ENCODE data around the gene HS3ST4.

The HS3ST4 gene

DNA sequence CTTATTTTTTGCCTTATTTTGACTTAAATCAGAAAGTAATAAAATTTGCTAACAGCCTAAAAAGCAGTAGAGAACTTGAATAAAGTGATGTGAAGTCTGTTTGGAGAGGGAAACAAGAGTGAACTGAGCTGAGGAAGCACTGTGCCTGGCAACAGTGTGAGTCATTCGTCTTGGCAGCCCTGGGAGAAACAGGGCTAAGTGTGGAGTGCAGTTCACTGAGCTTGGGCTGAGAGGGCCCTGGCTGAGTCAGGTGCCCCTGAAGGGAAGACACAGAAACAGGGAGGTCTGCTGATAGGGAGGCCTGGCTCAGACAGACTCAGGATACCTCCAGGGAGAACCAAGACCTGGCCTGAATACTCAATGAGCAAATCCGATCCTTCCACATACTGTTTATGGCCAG is 132.1 kb downstream of the HS3ST4 start:
- no peak for DNase-seq (ENCODE audit: low read depth, low spot score)

DNA sequence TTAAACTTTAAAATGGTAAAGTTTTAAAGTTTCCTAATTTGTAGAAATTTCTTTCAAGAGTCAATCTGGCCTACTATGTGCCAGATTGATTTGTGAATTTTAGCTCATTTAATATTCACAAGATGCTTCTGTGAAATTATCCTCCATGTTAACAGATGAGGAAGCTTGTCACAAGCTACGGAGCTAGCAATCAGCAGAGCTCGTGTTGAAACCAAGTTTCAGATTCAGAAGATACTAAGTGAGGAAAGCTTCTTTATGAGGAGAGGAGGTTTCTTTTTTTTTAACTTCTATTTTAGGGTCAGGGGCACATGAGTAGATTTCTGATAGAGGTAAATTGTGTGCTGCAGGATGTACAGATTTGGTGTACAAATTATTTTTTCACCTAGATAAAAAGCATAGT is 135.9 kb downstream of the HS3ST4 start:
- no peak for DNase-seq (ENCODE audit: low read depth, low spot score)

DNA sequence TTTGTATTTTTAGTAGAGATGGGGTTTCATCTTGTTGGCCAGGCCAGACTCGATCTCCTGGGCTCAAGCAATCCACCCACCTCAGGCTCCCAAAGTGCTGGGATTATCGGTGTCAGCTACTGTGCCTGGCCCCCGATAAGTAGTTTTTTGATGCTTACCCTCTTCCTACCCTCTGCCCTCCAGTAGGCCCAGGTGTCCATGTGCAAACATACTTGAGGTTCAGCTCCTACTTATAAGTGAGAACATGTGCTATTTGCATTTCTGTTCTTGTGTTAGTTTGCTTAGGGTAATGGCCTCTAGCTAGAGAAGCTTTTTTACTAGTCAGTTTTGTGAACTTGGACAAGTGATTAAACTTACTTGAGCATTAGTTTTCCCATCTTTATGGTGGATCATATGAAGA is 136.8 kb downstream of the HS3ST4 start:
- no peak for DNase-seq (ENCODE audit: low read depth, low spot score)

DNA sequence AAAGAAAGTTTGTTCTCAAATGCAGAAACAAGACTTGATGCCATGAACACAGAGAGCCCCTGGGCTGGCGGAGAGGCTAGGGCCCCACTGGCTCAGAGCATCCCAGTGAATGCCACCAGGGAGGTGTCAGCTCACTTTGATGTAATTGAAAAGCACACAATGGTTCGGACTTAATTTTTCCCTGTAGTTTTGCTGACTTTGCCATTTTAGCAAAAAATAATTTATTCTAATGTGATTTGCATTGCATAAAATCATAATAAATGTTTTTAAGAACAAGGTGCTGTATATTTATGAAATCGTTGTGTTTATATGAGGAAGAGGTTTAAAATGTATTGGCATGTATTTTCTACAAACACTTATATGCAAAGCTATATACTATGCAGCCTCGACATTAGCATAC is 140.5 kb downstream of the HS3ST4 start:
- no peak for DNase-seq (ENCODE audit: low read depth, low spot score)

DNA sequence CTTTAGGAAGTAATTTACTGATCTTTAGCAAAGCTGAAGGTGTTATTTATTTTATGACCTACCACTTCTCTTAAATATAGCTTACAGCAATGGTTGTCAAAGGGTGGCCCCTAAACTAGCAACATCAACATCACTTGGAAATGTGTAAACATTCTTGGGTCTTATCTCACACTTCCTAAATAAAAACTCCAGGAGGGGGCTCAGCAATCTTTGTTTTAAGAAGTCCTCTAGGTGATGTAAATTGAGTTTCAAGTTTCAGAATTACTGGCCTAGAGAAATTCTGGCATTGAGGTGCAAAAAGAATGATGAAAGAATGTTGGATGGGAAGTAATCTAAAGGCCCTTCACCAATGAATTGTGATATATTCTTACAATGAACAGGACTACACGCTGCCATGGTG is 142.3 kb downstream of the HS3ST4 start:
- no peak for DNase-seq (ENCODE audit: low read depth, low spot score)

DNA sequence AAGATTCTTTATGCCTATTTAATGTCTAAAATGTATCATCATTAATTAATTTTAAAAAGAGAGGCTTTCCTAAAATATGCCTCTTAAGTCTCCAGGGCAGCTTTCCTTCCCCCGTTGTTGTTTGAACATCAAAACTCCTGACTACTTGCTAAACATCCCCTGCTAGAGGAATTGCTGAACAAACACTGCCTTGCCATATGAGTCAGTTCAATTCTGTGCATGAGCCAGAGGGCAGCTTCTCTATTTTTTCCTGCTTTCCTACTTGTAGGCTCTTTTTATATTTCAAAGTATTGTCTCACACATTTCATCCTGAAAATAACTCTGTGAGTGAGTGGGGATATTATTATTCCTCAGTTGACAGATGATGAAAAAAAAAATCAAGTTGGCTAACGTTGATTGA is 143.4 kb downstream of the HS3ST4 start:
- no peak for DNase-seq (ENCODE audit: low read depth, low spot score)

DNA sequence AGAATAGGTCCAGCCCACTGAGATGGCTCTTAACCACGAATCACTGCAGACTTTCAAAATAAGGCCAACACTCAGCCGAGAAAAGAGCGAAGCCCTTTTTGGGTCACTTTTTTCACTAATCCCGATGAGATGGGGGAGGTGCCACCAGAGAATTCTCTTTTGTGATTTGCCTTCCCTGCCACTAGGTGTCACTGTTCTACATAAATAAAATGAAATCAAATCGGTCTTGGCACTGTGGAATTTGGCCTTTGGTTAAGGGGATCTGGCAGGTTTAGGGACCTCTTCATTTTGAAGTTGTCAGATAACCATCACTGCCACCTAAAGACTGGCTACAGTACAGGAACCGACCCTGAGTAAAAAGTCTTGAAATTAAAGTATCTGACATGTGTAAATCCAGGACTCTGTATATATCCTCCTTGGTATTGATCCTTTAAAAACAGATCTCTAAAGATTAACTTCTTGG is 147.0 kb downstream of the HS3ST4 start:
- DNase-seq (ENCODE audit: low read depth, low spot score) = no peak

DNA sequence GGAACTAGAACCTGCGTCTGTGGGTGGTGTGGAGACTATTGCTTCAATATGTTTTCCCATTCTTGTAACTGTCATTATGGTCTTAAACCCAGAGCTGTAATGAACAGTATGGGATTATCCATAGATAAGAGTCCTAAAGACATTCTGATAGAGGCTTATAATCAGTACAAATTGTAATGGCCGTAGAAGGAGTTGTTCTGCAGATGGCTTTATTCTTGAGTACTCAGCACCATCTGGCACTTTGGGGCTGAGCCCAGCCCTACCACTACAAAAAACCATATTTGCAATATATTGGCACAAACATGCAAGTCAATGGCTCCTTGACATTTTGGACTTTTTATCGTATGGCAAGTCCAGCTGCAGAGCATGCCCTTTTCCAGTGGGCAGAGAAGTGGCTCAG is 150.0 kb downstream of the HS3ST4 start:
- no peak for DNase-seq (ENCODE audit: low read depth, low spot score)

DNA sequence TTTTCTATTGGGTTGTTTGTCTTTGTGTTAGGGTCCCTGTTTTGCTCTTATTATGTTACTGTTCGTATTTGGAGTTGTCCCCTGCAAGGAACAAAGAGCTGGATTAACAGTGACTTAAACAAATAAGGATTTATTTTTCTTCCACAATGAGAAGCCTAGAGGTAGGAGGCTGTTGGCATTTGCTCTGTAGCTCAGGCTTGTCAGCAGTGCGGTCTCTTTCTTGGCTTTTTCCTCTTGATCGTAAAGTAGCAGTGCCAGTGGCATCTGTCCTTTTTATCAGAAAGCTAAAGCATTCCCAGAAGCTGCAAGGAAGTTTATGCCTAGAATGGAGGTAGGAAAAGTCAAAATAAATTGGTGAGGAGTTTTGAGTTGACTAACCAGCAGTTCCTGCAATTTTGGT is 154.1 kb downstream of the HS3ST4 start:
- DNase-seq (ENCODE audit: low read depth, low spot score) = no peak

DNA sequence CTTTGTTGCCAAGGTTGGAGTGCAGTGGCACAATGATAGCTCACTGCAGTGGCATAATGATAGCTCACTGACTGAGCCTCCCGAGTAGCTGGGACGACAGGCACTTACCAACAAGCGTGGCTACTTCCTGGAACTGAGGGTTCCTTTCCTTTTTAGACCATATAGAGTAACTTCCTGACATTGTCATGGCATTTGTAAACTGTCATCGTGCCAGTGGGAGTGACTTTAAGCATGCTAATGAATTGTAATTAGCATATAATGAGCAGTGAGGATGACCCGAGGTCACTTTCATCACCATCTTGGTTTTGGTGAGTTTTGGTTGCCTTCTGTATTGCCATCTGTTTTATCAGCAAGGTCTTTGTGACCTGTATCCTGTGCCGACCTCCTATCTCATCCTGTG is 162.4 kb downstream of the HS3ST4 start:
- no peak for DNase-seq (ENCODE audit: low read depth, low spot score)

DNA sequence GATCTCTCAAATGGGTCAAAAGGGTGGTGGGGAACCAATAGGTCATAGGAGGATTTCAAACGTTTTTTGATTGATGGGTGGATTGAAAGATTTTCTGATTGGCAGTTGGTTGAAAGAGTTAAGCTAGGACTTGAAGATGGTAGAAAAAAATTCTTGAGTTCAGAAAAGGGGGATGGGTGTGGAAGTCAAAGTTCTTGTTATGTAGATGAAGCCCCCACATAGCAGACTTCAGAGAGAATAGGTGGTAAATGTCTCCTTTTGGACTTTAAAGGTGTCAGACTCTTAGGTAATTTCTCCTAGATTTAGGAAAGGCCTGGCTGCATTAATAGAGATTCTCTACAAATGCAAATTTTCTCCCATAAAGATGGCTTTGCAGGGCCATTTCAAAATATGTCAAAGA is 163.3 kb downstream of the HS3ST4 start:
- no peak for DNase-seq (ENCODE audit: low read depth, low spot score)

DNA sequence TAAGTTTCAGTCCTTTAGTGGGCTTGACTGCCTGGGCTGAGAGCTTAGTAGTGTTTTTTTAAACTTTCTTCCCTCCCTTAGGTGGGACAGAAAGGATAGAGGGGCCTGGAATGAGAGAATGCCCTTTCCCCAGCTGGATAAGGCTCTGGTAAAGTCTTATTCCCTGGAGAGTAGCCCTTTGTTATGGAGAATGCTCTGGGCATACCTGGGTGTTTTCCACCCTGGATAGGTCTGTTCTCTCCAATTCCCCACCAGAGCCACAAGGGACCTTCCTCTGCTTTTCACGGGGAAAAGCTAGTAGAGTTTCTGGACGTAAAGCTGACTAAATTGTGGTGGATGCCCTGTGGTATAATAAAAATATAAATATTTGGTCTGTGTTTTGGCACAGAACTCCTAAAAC is 164.1 kb downstream of the HS3ST4 start:
- no peak for DNase-seq (ENCODE audit: low read depth, low spot score)

DNA sequence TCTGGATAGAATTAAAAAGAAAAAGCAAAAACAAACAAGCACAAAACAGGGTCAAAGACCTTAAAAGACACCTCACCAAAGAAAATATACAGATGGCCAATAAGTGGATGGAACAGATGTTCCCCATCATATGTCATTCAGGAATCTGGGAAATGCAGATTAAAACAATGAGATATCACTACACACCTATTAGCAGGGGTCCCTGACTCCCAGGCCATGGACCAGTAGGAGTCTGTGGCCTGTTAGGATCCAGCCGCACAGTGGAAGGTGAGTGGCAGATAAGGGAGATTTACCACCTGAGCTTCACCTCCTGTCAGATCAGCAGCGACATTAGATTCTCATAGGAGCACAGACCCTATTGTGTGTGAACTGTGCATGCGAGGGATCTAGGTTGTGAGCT is 167.9 kb downstream of the HS3ST4 start:
- DNase-seq (ENCODE audit: low read depth, low spot score) = no peak

DNA sequence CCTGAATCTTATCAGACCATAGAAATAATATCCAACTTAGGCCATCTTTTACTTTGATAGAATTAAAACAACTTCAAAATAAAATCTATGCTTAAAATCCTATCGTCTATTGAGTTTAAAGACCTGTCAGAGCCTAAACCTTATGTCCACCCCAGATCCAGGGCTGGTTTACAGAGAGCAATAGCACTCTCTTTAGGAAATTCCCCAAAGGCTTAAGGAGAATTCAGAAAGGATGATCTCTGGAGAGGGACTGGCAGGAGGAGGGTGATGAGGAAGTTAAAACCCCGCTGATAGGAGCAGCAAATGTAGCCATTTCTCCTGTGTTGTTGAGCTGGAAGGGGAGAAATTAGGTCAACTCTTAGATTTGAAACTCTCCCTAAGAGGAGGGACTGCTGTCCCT is 175.3 kb downstream of the HS3ST4 start:
- no peak for DNase-seq (ENCODE audit: low read depth, low spot score)

DNA sequence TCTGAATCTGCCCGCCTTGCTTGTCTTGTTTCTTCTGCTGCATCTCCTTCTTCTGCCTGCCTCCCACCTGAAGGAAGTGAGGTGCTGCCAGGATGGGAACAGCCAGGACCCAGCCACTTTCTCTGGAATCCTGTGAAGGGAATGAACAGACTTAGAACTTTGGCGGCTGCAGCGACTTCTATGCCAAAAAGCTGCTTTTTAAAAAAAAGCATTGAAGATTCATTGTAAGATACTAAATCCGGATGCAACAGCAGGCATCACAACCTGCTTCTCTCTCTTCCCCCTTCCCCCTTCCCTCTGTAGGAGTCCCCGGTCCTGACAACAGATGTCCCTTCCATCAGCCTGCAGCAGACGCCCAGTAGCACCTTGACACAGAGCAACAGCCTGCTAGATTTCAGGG is 176.3 kb downstream of the HS3ST4 start:
- DNase-seq (ENCODE audit: low read depth, low spot score) = no peak

DNA sequence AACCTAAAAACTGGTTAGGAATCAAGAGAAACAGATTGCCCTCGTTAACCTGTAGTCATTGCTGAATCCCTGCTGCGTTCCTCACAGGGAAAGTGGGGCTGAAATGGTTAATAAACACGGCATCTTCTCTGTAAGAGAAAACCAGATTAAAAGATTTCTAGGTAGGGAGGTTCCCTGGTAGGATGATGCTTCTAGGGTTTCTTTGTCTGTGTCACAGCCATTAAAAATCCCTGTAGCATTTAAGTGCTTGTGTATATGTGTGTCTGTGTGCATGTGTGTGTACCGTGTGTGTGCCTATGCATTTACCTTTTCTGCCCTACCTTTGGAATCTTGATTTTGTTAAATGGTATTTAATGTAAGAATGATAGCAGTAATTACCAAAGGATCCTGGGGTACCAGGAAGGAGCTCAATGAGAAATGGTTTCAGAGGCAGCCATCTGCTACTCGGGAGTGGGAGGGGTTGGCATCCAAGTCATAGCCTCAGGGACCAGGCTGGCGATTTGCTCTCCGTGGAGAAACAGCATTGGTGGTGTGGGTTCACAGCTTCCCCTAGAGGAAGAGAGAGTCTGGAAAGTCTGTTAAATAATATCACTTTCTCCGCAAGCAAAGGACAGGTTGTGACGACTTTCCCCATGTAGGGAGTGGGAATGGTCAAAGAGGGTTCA is 177.1 kb downstream of the HS3ST4 start:
- no peak for DNase-seq (ENCODE audit: low read depth, low spot score)

DNA sequence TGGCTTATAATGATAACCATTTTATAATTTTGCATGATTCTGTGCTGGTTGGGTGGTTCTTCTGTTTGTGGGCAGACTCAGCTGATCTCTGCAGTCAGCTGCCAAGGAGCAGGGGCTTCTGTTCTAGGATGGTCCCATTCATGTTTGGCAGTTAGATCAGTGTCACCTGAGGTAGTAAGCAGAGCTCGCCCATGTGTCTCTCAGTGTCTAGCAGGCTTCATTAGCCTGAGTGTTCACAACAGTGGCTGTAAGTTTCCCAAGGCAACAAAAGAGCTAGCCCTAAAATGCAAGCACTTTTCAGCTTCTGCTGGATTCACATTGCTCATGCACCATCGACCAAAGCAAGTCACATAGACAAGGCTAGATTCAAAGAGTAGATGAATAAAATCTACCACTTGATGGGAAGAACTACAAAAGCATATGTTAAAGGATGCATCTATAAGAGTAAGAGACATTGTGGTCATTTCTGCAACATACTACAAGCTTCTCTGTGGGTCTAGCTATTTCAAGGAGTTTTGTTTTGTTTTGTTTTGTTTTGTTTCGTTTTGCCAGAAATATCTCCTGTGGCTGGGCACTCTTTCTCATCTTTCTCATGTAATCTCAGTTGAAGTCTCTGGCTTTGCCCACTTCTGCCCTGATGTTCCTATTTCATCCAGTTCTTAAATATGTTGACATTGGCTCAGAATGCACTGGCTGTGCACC is 180.8 kb downstream of the HS3ST4 start:
- no peak for DNase-seq (ENCODE audit: low read depth, low spot score)

DNA sequence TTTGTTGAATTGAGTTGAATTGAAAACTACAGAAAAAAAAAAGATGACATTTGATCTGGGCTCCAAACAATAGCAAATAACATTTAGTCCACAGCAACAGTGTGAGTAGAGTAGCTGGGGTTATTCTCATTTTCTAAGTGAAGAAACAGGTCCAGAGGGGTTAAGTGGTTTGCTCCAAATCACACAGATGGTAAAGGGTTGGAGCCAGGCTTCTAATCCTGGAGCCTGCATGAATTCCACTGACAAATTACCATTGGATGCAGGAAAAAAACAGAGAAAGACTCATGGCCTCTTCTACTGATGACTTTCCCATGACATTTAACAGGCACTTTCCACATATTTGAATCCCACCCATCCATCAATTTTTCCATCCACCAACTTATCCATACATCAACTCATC is 182.4 kb downstream of the HS3ST4 start:
- DNase-seq (ENCODE audit: low read depth, low spot score) = no peak

DNA sequence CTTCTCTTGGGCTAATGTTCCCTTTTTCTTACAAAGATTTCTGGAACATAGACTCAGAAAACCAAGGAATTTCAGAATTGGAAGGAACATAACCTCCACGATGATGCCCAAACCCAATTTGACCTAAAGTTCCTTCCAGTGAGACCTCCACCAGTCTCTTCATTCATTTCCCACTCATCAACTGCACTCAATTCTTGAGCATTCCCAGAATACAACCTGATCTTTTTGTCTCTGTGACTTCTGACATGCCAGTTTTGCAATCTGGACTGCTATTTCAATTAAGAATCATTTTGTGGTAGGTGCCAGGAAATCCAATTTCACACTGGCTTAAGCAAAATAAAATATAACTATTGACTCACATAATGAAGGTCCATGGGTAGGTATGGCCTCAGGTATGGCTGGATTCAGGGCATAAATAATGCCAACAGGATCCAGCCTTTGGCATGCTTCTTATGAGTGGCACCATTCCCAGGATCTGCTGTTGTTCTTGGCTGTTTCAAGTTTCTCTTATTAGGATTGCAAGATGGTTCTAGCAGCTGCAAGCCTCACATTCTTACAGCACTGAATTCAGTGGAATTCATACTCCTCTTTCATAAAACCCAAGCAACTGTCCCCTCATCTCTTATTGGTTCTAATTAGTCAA is 184.3 kb downstream of the HS3ST4 start:
- no peak for DNase-seq (ENCODE audit: low read depth, low spot score)

DNA sequence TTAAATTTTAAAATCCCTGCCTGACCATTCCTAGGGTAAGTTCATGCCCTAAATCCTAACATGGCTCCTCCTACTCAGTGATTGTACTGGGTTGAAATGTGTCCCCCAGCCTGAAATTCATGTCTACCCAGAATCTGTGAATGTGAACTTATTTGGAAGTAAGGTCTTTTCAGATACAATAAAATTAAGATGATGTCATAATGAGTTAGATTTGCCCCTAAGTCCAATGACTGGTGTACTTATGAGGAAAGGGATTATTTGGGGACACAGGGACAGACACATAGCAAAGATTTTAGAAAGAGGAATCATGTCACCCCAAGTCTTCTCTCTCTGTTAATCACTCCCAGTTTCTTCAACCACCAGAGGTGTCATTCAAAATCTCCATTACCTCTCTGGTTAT is 185.3 kb downstream of the HS3ST4 start:
- no peak for DNase-seq (ENCODE audit: low read depth, low spot score)

DNA sequence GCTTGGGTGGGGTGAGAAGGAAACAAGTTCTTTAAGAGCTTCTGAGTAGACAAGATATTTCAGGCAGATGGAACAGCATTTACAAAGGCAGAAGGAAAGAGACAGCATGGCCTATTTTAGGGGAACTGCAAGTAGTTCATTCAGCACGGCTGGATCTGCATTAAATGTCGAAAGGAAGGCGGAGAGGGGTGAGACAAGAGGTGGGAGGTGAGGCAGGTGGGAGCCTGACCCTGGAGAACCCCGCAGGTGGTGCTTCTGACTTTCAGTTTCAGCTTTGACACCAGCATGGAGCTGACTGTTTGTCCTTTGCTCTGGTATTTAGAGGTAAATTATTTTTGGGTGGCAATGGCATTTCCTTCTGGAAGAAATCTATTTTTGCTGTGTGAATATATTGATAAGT is 194.8 kb downstream of the HS3ST4 start:
- no peak for DNase-seq (ENCODE audit: low read depth, low spot score)

DNA sequence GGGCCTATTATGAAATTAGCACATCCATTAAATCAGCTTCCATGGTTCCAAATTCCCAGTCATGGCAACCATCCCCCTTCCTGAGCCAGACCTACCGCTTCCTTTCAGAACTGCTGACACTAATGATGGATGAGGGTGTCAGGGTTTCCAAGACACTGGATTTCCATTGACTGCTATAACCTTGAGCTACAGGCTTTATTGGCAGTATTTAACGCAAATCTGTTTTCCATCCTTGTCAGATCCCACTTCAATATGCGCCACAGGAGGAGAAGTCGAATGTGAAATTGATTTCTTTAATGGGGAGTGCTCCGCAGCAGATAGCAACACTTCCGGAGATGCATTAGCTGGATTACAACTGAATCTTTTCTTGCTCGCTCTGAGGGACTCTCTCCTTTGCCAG is 197.1 kb downstream of the HS3ST4 start:
- no peak for DNase-seq (ENCODE audit: low read depth, low spot score)

DNA sequence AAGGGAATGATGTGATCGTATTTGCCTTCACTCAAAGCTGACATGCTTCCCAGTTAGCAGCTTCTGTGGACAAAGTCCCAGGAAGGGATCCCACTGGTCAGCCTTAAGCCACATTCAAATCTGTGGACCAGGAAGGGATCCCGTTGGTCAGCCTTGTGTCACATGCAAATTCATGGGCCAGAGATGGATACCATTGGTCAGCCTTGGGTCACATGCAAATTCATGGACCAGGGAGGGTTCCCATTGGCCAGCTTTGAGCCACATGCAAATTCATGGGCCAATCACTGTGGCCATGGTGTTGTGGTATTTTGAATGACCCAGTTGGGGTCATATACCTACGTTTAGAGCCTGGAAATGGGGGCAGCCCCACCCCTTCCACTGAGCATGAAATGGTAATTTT is 201.6 kb downstream of the HS3ST4 start:
- DNase-seq (ENCODE audit: low read depth, low spot score) = no peak

All from brain pericyte (primary cell).